A549 (cell line): ENCODE data around the gene ASIC2. TPM values are rescaled to one million over a fixed set of nuclear protein-coding genes. Genes with fewer than 3 reads are reported as not detected.

ENCODE experiments used
- ATAC-seq, 2 experiments: fragments of 200-7000 bp in 1 of 2; fragments of >200 bp in 1 of 2; cut with Nextera tagmentation in 1 of 2; cut with Tn5 transposase in 1 of 2; 3 replicates each; pipeline versions ENCODE4 v1.8.0 to v1.9.1; 2018 to 2020; ENCODE audit warnings: mild to moderate bottlenecking in 1 of 2, moderate library complexity in 1 of 2
- CTCF ChIA-PET: fragments of 300-600 bp; sonication (Branson Sonifier 250); formaldehyde crosslinking; extraction: SDS; loops from one replicate; lab custom pipeline; 2021; ENCODE audit warnings: antibody characterized with exemption, inconsistent platforms; lab: Yijun Ruan, JAX
- POLR2A ChIA-PET: fragments of 350-600 bp; formaldehyde crosslinking; extraction: SDS; loops from one replicate; lab custom pipeline; 2021; ENCODE audit warnings: antibody characterized with exemption, inconsistent platforms; lab: Yijun Ruan, JAX
- DNase-seq, 2 experiments: peaks; one replicate each; pipeline versions ENCODE4 v3.0.0 to v3.0.0-alpha.2; 2011 to 2016; ENCODE audit warnings: low read depth in 1 of 2, low spot score in 1 of 2
- FAIRE-seq: peaks from 2 replicates; lab custom pipeline; 2011; peaks lifted over from hg19 to GRCh38; lab: Jason Lieb, UNC
- H3K27ac ChIP-seq, 2 experiments: fragments of >200 bp; sonication (Bioruptor Twin); formaldehyde crosslinking; 3 replicates each; pipeline ENCODE4 v1.5.1; 2016 to 2017
- H3K4me1 ChIP-seq: fragments of >200 bp; sonication (Bioruptor Twin); formaldehyde crosslinking; 3 replicates; pipeline ENCODE4 v1.6.1; 2016
- H3K4me2 ChIP-seq: fragments of >200 bp; sonication (Bioruptor Twin); formaldehyde crosslinking; 3 replicates; pipeline ENCODE4 v1.6.1; 2016
- H3K4me3 ChIP-seq: fragments of >200 bp; sonication (Bioruptor Twin); formaldehyde crosslinking; 3 replicates; pipeline ENCODE4 v1.5.1; 2016
- H3K9me3 ChIP-seq: fragments of >200 bp; sonication (Bioruptor Twin); formaldehyde crosslinking; 3 replicates; pipeline ENCODE4 v1.6.1; 2016
- BCL3 ChIP-seq: fragments of >200 bp; sonication (Bioruptor Twin); formaldehyde crosslinking; IDR thresholded peaks from 3 replicates; pipeline ENCODE4 v1.6.1; 2016
- CBX2 ChIP-seq: fragments of 200-600 bp; sonication (generic); IDR thresholded peaks from 2 replicates; pipeline ENCODE4 v1.6.1; 2016; ENCODE audit warnings: low read depth, mild to moderate bottlenecking, borderline replicate concordance
- CBX8 ChIP-seq: fragments of 200-600 bp; sonication (generic); IDR thresholded peaks from 2 replicates; pipeline ENCODE4 v1.6.1; 2016
- CTCF ChIP-seq: fragments of >200 bp; sonication (Bioruptor Twin); formaldehyde crosslinking; IDR thresholded peaks from 3 replicates; pipeline ENCODE4 v1.5.1; 2016
- E2F6 ChIP-seq: IDR thresholded peaks from 2 replicates; pipeline ENCODE4 v1.6.1; 2012; ENCODE audit warnings: low read depth, borderline replicate concordance
- EHMT2 ChIP-seq: fragments of 200-600 bp; sonication (generic); IDR thresholded peaks from 2 replicates; pipeline ENCODE4 v1.6.1; 2016; ENCODE audit warnings: antibody characterized with exemption, low read depth, mild to moderate bottlenecking, moderate library complexity
- ELK1 ChIP-seq: fragments of 150-350 bp; IDR thresholded peaks from 2 replicates; pipeline ENCODE4 v1.6.1; 2014; ENCODE audit warnings: low read depth, mild to moderate bottlenecking, low read length
- EP300 ChIP-seq, 2 experiments: fragments of >200 bp; sonication (Bioruptor Twin); formaldehyde crosslinking; IDR thresholded peaks; 2 replicates in 1 of 2; 3 replicates in 1 of 2; pipeline ENCODE4 v1.6.1; 2016 to 2017
- FOSL2 ChIP-seq, 2 experiments: fragments of 450-650 bp in 1 of 2; fragments of >200 bp in 1 of 2; sonication (Bioruptor Twin) in 1 of 2; formaldehyde crosslinking; IDR thresholded peaks; 2 replicates each; pipeline versions ENCODE4 v1.5.0 to v1.6.1; 2016 to 2020; ENCODE audit warnings: mild to moderate bottlenecking in 1 of 2, moderate library complexity in 1 of 2
- FOXS1 ChIP-seq: fragments of 250-450 bp; sonication (Bioruptor Pico); IDR thresholded peaks from 2 replicates; pipeline ENCODE4 v1.5.0; 2020; ENCODE audit warnings: mild to moderate bottlenecking, moderate library complexity
- GATA3 ChIP-seq: IDR thresholded peaks from 2 replicates; pipeline ENCODE4 v1.6.1; 2012; ENCODE audit warnings: borderline replicate concordance
- HES2 ChIP-seq: fragments of >200 bp; sonication (Bioruptor Twin); formaldehyde crosslinking; IDR thresholded peaks from 2 replicates; pipeline ENCODE4 v1.6.1; 2016
- HMGXB4 ChIP-seq: fragments of 250-450 bp; sonication (Bioruptor Pico); IDR thresholded peaks from 2 replicates; pipeline ENCODE4 v1.5.0; 2021; ENCODE audit warnings: mild to moderate bottlenecking, moderate library complexity, borderline replicate concordance
- HOXB5 ChIP-seq: fragments of 250-450 bp; sonication (Bioruptor Pico); IDR thresholded peaks from 2 replicates; pipeline ENCODE4 v1.5.0; 2020; ENCODE audit warnings: mild to moderate bottlenecking, moderate library complexity
- MAX ChIP-seq: IDR thresholded peaks from 2 replicates; pipeline ENCODE4 v1.6.1; 2012
- NFE2L2 ChIP-seq: fragments of 150-350 bp; conservative IDR thresholded peaks from 2 replicates; pipeline ENCODE4 v1.6.1; 2014; ENCODE audit warnings: low read length
- NPAS2 ChIP-seq: fragments of 250-450 bp; sonication (Bioruptor Pico); IDR thresholded peaks from 2 replicates; pipeline ENCODE4 v1.8.0; 2022; ENCODE audit warnings: mild to moderate bottlenecking, moderate library complexity, borderline replicate concordance
- PHF8 ChIP-seq: fragments of 200-600 bp; sonication (generic); IDR thresholded peaks from 2 replicates; pipeline ENCODE4 v1.6.1; 2016; ENCODE audit warnings: low read depth, mild to moderate bottlenecking, antibody characterized with exemption, moderate library complexity, borderline replicate concordance
- POLR2A ChIP-seq: IDR thresholded peaks from 2 replicates; pipeline ENCODE4 v1.6.1; 2012; ENCODE audit warnings: mild to moderate bottlenecking, low read length
- RNF2 ChIP-seq: fragments of 200-600 bp; sonication (generic); IDR thresholded peaks from 2 replicates; pipeline ENCODE4 v1.6.1; 2016; ENCODE audit warnings: low read depth, mild to moderate bottlenecking, antibody characterized with exemption, moderate library complexity, borderline replicate concordance
- SREBF2 ChIP-seq: fragments of 450-650 bp; IDR thresholded peaks from 2 replicates; pipeline ENCODE4 v1.6.1; 2014; ENCODE audit warnings: mild to moderate bottlenecking, moderate library complexity
- TFCP2L1 ChIP-seq: fragments of 250-450 bp; sonication (Bioruptor Pico); IDR thresholded peaks from 2 replicates; pipeline ENCODE4 v1.5.0; 2021; ENCODE audit warnings: mild to moderate bottlenecking
- ZC3H11A ChIP-seq: fragments of 450-650 bp; IDR thresholded peaks from 2 replicates; pipeline ENCODE4 v1.6.1; 2014; ENCODE audit warnings: antibody characterized with exemption, mild to moderate bottlenecking
- WGBS: methylation state at CpG from one replicate; pipeline ENCODE4 v1.1.6; 2017; ENCODE audit errors: missing lambda C conversion rate; 5-methylcytosine and 5-hydroxymethylcytosine counted together
- polyA plus RNA-seq, 4 experiments: library from polyadenylated mRNA; depleted of rRNA in 3 of 4; stranded (reverse); fragments of >200 nt; fragmentation: RNase III in 1 of 4; extraction: RNeasy Plus Mini Kit Qiagen cat#74134 plus additional on column Dnase treatment in 1 of 4; gene quantifications; 2 replicates in 3 of 4; 3 replicates in 1 of 4; pipeline ENCODE4 v1.2.3, GENCODE V29; 2011 to 2017

ASIC2 gene
- polyA plus RNA-seq, 2 of the 4 experiments (the other 2 are of a cell fraction): 1.5 to 1.9 TPM

GRCh38 chr17:33014751-33015150 lies 278.3 kb downstream of the ASIC2 start:
- ChIA-PET POLR2A (no interaction called here), CTCF (interaction anchor here (1.1 to 2.4 kb wide), 4 partner anchors 12 to 660 kb away, joined by 3 to 13 read pairs (median 4); no protein-coding TSS in a partner anchor)
- Histone ChIP-seq H3K4me2 (peak overlapping the region; percentile 47), H3K9me3 (no peaks in the 10 kb centered on the region), H3K4me1 (peaks cover 37% of the 10 kb centered on the region), H3K27ac (peak overlapping the region; percentile 52 to 91; a peak in 5 of 6 replicates), H3K4me3 (no peak overlapping the region)
- ATAC-seq (peak; percentile 44 to 71), FAIRE-seq (no peak), DNase-seq (peak; percentile 22 to 44)
- WGBS: 26% methylated on average over 7 of the region's 7 CpGs
- peak; percentile 14; the same call in 1 of the 2 replicates for TF ChIP-seq GATA3
- TF ChIP-seq MAX: 0 out of 2 replicates have a peak, but pooled peaks have one; percentile 24
- no peak for TF ChIP-seq TFCP2L1

- CTCF ChIA-PET: interaction anchor here (1.0 to 2.4 kb wide), 4 partner anchors 14 to 661 kb away, joined by 3 to 13 read pairs (median 4); no protein-coding TSS in a partner anchor
- no peak; a peak in 1 of 6 replicates for ATAC-seq
- H3K4me3 ChIP-seq: no peak overlapping the region
- DNase-seq: no peak
- TF ChIP-seq E2F6 (no peak), EHMT2 (no peak), NPAS2 (CRISPR knock-in tag) (no peak), RNF2 (no peak), HES2 (no peak), CBX8 (no peak), ZC3H11A (no peak), HOXB5 (no peak)
- TF ChIP-seq, all 56 proteins: peak for 0
- peak overlapping the region; percentile 57 for H3K4me2 ChIP-seq
- peaks cover 37% of the 10 kb centered on the region for H3K4me1 ChIP-seq
- no peaks in the 10 kb centered on the region for H3K9me3 ChIP-seq
- peak; percentile 7 for FAIRE-seq
- 82% methylated on average over 18 of the region's 18 CpGs for WGBS
- POLR2A ChIA-PET: interaction anchor here (0.9 kb wide), 1 partner anchor 7 kb away, joined by 3 read pairs; no protein-coding TSS in a partner anchor
- peak overlapping the region; percentile 37 to 91 for H3K27ac ChIP-seq
Observed at GRCh38 chr17:33013596-33014375, 279.3 kb downstream of the ASIC2 start.

- H3K9me3 ChIP-seq: no peaks in the 10 kb centered on the region
- peak; percentile 79 to 84 for DNase-seq
- ATAC-seq: peak; percentile 52 to 74; a peak in 4 of 6 replicates
- WGBS: 16% methylated on average over 8 of the region's 8 CpGs
- peak; percentile 56 for FAIRE-seq
- peak overlapping the region; percentile 77 to 91 for H3K27ac ChIP-seq
- H3K4me3 ChIP-seq: no peak overlapping the region
- peaks cover 37% of the 10 kb centered on the region for H3K4me1 ChIP-seq
- peak overlapping the region; percentile 57 for H3K4me2 ChIP-seq
- ChIA-PET CTCF (interaction anchor here (1.1 to 6.5 kb wide), 5 partner anchors 8 to 26 kb away, joined by 4 to 59 read pairs (median 8); no protein-coding TSS in a partner anchor), POLR2A (interaction anchor here (0.9 kb wide), 1 partner anchor 8 kb away, joined by 3 read pairs; no protein-coding TSS in a partner anchor)
- peak; percentile 15 to 42; a peak in 2 of 5 replicates for TF ChIP-seq EP300 (IDR thresholded peaks at IDR 0.05)
- no peak for TF ChIP-seq HMGXB4 (CRISPR knock-in tag)
- no peak for TF ChIP-seq FOXS1
- TF ChIP-seq FOSL2 (IDR thresholded peaks at IDR 0.05): peak; percentile 93
- peak; percentile 87 for TF ChIP-seq FOSL2 (CRISPR knock-in tag; IDR thresholded peaks at IDR 0.05)
- TF ChIP-seq CTCF: no peak
- TF ChIP-seq SREBF2: no peak
- no peak for TF ChIP-seq BCL3
- no peak for TF ChIP-seq ELK1
- no peak for TF ChIP-seq CBX2
- TF ChIP-seq PHF8: no peak
- no peak for TF ChIP-seq POLR2A
- no peak for TF ChIP-seq ZC3H11A
- peak; percentile 100 for TF ChIP-seq MAX
- TF ChIP-seq NFE2L2: no peak
- no peak for TF ChIP-seq EHMT2
Observed at GRCh38 chr17:33012522-33013033, 280.5 kb downstream of the ASIC2 start.
